Pancreas (tissue), 10 donors: ENCODE results near the gene AKAP9. TPM values are rescaled to one million over a fixed set of nuclear protein-coding genes. Genes with fewer than 3 reads are reported as not detected.

ENCODE experiments used
- ATAC-seq, 4 donors: fragments of 200-7000 bp; cut with Tn5 transposase; one replicate each; pipeline versions ENCODE4 v1.8.0 to v1.9.1; 2020; ENCODE audit warnings: mild to moderate bottlenecking in 4 of 4, moderate library complexity in 4 of 4
- DNase-seq, 6 donors: peaks; one replicate each; pipeline ENCODE4 v3.0.0-alpha.2; 2020
- FAIRE-seq: peaks from 2 replicates; lab custom pipeline; 2012; peaks lifted over from hg19 to GRCh38; lab: Jason Lieb, UNC
- H3K27ac ChIP-seq, 4 donors: fragments of 200-600 bp; sonication (generic); 1 replicate in 3 of 4; 2 replicates in 1 of 4; pipeline versions ENCODE4 v1.5.0 to v1.8.0; 2020
- H3K27me3 ChIP-seq, 4 donors: fragments of 200-600 bp; one replicate each; pipeline ENCODE4 v1.8.0; 2021
- H3K36me3 ChIP-seq, 3 donors: fragments of 200-600 bp; sonication (generic) in 1 of 3; one replicate each; pipeline versions ENCODE4 v1.5.0 to v1.8.0; 2020 to 2021
- H3K4me1 ChIP-seq, 3 donors: fragments of 200-600 bp; one replicate each; pipeline ENCODE4 v1.8.0; 2021
- H3K4me3 ChIP-seq, 4 donors: fragments of 200-600 bp; sonication (generic) in 2 of 4; one replicate each; pipeline versions ENCODE4 v1.5.0 to v1.8.0; 2020 to 2021
- H3K9me3 ChIP-seq, 4 donors: fragments of 200-600 bp; one replicate each; pipeline ENCODE4 v1.8.0; 2021
- WGBS, 2 donors: extraction: QIAGEN DNeasy Blood & Tissue Kit; methylation state at CpG; one replicate each; pipeline ENCODE4 v1.1.7; 2013; 5-methylcytosine and 5-hydroxymethylcytosine counted together
- intact Hi-C, 3 donors: fragments of 100-400 bp; cut with DNase I; formaldehyde crosslinking; loops; one replicate each; pipeline versions ENCODE4 v1.11.1 to v1.14.2; 2022
- polyA plus RNA-seq, 2 donors: library from polyadenylated mRNA; stranded (reverse); fragments of 200-250 nt; gene quantifications; one replicate each; pipeline ENCODE4 v1.2.3, GENCODE V29; 2013
- total RNA-seq, 6 donors: library from RNA; stranded (reverse); fragmentation: NEBNext Ultra II Directional in 4 of 6; extraction: Animal tissue kit (Norgen Biotek cat#: 25700) in 4 of 6; gene quantifications; one replicate each; pipeline versions ENCODE4 v1.2.1 to v1.2.4, GENCODE V29; 2021 to 2023
- TF ChIP-seq, protein P1 (sequence below), 4 donors: fragments of 200-600 bp; sonication (generic) in 3 of 4; IDR thresholded peaks; one replicate each; pipeline versions ENCODE4 v1.5.0 to v1.8.0; 2021; ENCODE audit warnings: antibody characterized with exemption in 4 of 4
- donor health status: healthy with polysubstance abuse.
- donor health status: DM: no; HTN: no; CAD: no; lungs with moderate emphysema.
- donor health status: DM: no; HTN: no; CAD: no.
- donor health status: control.
- donor health status: control.
- donor health status: Bipolar disorder and iron deficiency.
- donor health status: DM: yes; HTN: yes; CAD: no.
- donor health status: DM: no; HTN: no; CAD: no.
- donor health status: DM: no; HTN: no; CAD: no.
- donor health status: DM: yes; HTN: yes; CAD: no.

Gene AKAP9
- total and polyA plus RNA-seq, 8 donors, result 17.8 to 60.4 (median 42.8) TPM

DNA sequence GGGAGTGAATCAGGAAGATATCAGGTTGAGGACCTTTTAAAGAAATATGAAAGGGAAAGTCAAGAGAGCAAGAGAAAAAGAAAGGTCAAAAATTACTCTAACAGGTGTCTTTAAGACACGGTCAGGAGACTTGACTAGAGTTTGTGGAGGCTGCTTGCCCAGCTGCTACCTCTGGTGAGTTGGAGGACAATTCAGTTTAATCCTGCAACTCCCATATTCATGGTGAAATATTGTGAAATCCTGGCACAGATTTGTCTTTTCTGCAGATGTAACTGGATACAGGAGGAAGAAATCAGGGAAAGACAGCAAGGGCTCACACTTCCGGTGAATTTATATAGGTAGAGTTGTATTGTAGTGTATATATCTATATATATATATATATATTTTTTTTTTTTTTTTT, 93.5 kb downstream of the AKAP9 start:
- FAIRE-seq, result no peak
- Histone ChIP-seq H3K4me3 (no peak overlapping the region), H3K27me3 (no peaks in the 10 kb centered on the region), H3K36me3 (peaks cover 0 to 24% (median 0%) of the 10 kb centered on the region in 3 donors), H3K4me1 (no peaks in the 10 kb centered on the region), H3K27ac (no peak overlapping the region), H3K9me3 (no peaks in the 10 kb centered on the region)
- intact Hi-C loops, result no loop called here
- TF ChIP-seq, protein P1, sequence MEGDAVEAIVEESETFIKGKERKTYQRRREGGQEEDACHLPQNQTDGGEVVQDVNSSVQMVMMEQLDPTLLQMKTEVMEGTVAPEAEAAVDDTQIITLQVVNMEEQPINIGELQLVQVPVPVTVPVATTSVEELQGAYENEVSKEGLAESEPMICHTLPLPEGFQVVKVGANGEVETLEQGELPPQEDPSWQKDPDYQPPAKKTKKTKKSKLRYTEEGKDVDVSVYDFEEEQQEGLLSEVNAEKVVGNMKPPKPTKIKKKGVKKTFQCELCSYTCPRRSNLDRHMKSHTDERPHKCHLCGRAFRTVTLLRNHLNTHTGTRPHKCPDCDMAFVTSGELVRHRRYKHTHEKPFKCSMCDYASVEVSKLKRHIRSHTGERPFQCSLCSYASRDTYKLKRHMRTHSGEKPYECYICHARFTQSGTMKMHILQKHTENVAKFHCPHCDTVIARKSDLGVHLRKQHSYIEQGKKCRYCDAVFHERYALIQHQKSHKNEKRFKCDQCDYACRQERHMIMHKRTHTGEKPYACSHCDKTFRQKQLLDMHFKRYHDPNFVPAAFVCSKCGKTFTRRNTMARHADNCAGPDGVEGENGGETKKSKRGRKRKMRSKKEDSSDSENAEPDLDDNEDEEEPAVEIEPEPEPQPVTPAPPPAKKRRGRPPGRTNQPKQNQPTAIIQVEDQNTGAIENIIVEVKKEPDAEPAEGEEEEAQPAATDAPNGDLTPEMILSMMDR (IDR thresholded peaks at IDR 0.05), result no peak
- WGBS, 2 donors, result 73 to 82% methylated on average over 2 of the region's 2 CpGs
- no peak for DNase-seq
- ATAC-seq, result peak in 3 of 4 donors; percentile 30 to 41 (median 35)

DNA sequence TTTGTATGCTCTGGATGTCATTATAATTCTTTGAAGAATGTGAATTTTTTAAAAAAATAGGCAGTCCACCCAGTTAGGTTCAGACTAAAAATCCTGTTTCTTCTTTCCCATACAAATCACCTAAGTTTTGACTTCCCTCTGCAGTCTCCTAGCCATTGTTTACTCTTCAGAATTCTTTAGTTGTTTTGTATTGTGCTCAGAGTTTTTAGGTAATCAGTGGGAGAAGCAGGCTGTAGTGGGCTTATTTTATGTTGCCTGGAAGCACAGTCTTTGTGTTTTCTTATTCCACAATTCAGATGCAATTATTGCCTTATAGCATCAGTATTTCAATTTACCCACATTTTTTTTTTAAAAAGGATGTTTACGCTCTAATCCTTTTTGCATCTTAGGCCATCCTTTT, 94.9 kb downstream of the AKAP9 start:
- 97 to 98% methylated on average over 1 of the region's 1 CpG for WGBS, 2 donors
- intact Hi-C loops, result no loop called here
- ATAC-seq (no peak), DNase-seq (no peak), FAIRE-seq (no peak)
- H3K4me1 ChIP-seq, result no peaks in the 10 kb centered on the region
- H3K27me3 ChIP-seq, result no peaks in the 10 kb centered on the region
- TF ChIP-seq, protein P1 (IDR thresholded peaks at IDR 0.05), result no peak
- H3K36me3 ChIP-seq, result peaks cover 0 to 15% (median 0%) of the 10 kb centered on the region in 3 donors
- H3K4me3 ChIP-seq, result no peak overlapping the region
- H3K27ac ChIP-seq, result no peak overlapping the region
- H3K9me3 ChIP-seq, result no peaks in the 10 kb centered on the region

GRCh38 chr7:92039900-92040299, 99.2 kb downstream of the AKAP9 start:
- peaks cover 29 to 38% (median 34%) of the 10 kb centered on the region in 3 donors for H3K4me1 ChIP-seq
- TF ChIP-seq, protein P1 (IDR thresholded peaks at IDR 0.05), result no peak
- 97 to 98% methylated on average over 1 of the region's 1 CpG for WGBS, 2 donors
- H3K9me3 ChIP-seq, result no peaks in the 10 kb centered on the region
- ATAC-seq (no peak), DNase-seq (no peak), FAIRE-seq (peak; percentile 77)
- intact Hi-C loops, result no loop called here
- no peaks in the 10 kb centered on the region for H3K27me3 ChIP-seq
- no peak overlapping the region for H3K4me3 ChIP-seq
- no peak overlapping the region for H3K27ac ChIP-seq
- peaks cover 0 to 9% (median 0%) of the 10 kb centered on the region in 3 donors for H3K36me3 ChIP-seq

DNA sequence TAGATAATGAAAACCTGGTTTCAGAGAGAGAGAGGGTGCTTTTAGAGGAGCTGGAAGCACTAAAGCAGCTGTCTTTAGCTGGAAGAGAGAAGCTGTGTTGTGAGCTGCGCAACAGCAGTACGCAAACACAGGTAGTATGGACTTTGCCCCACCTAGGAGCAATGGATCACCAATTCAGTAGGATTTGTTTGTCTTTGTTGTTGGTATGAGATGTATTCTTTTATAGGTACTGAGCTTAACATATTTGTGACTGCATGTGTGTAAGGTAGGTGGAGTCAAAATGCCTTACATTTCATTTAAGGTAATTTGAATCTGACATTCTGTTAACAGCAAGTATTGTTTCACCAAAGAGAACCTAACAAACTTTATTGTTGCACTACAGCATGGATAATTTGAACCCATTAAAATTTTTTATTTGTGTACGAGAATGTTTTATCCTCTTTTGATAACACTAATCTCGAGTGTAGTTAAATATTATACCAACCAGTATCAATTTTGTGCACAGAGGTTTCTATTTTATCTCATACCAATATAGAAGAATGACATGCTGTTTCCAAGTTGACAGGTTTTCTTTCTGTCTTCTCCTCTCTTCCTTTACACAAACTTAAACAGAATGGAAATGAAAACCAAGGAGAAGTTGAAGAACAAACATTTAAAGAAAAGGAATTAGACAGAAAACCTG, 101.5 kb downstream of the AKAP9 start:
- peak; percentile 92 for FAIRE-seq
- Histone ChIP-seq H3K9me3 (no peaks in the 10 kb centered on the region), H3K27me3 (no peaks in the 10 kb centered on the region), H3K27ac (peak overlapping the region in 3 of 4 donors; percentile 13 to 75 (median 63)), H3K4me3 (peak overlapping the region in 1 of 4 donors; percentile 13), H3K4me1 (peaks cover 29 to 40% (median 37%) of the 10 kb centered on the region in 3 donors), H3K36me3 (peaks cover 0 to 21% (median 6%) of the 10 kb centered on the region in 3 donors)
- peak in 4 of 6 donors; percentile 38 to 76 (median 66) for DNase-seq
- 11 to 16% methylated on average over 4 of the region's 4 CpGs for WGBS, 2 donors
- peak; percentile 95 to 99 (median 98) for ATAC-seq
- intact Hi-C loops, result no loop called here
- TF ChIP-seq, protein P1 (IDR thresholded peaks at IDR 0.05), result no peak

GRCh38 chr7:92043098-92043497, 102.4 kb downstream of the AKAP9 start:
- Histone ChIP-seq H3K4me3 (peak overlapping the region in 1 of 4 donors; percentile 13), H3K9me3 (no peaks in the 10 kb centered on the region), H3K4me1 (peaks cover 29 to 40% (median 37%) of the 10 kb centered on the region in 3 donors), H3K27me3 (no peaks in the 10 kb centered on the region), H3K27ac (peak overlapping the region in 2 of 4 donors; percentile 63 to 75), H3K36me3 (peaks cover 0 to 27% (median 7%) of the 10 kb centered on the region in 3 donors)
- DNase-seq (no peak), FAIRE-seq (no peak), ATAC-seq (no peak)
- 57 to 61% methylated on average over 2 of the region's 2 CpGs for WGBS, 2 donors
- intact Hi-C loops, result no loop called here
- TF ChIP-seq, protein P1 (IDR thresholded peaks at IDR 0.05), result no peak
